ENCODE measurements around the gene PARN. TPM values are rescaled to one million over a fixed set of nuclear protein-coding genes. Genes with fewer than 3 reads are reported as not detected.

Gene PARN
- total RNA-seq, 1 experiment from 2014 or later = 42.5 TPM

DNA sequence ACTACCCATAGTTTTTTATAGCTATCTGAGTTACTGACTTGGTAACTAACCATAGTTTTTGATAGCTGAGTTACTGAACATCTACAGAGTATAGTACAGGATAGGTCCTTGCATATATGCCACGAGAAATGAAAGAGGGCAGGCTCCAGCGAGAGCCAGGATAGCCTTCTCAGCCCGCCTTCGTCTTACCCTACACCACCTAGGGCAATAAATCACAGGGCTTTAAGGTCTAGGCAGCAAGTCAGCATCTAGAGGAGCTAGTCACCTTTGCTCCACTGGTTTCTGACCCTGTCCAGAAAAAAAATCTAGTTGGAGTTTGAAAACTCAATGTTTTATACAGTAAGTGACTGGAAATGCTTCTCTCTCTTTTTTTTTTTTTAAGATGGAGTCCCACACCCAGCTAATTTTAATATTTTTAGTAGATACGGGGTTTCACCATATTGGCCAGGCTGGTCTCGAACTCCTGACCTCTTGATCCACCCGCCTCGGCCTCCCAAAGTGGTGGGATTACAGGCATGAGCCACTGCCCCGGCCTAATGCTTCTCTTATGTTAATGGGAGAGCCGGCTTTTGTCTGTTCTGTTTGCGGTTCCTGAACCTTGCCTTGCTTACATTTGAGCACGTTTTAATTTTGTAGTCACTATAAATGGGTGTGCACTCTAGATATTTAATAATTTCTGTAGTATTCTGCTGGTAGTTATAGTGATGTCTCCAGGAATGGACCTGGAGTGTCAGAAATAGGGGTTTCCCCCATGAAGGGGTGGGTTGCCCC, 5.5 kb upstream of the PARN start:
- TF ChIP-seq ATF3 (IDR thresholded peaks at IDR 0.05) (no peak), RAD21 (IDR thresholded peaks at IDR 0.05; ENCODE audit: low read depth) (no peak), EZH2 (IDR thresholded peaks at IDR 0.05) (no peak), ZNF274 (IDR thresholded peaks at IDR 0.05; ENCODE audit: low read depth, low read length) (no peak), TCF7L2 (IDR thresholded peaks at IDR 0.05; ENCODE audit: borderline replicate concordance, extremely low read depth, insufficient read depth, insufficient read length) (no peak), CTCF (IDR thresholded peaks at IDR 0.05 in 2 of 3, conservative IDR thresholded peaks at IDR 0.05 in 1 of 3; ENCODE audit: borderline replicate concordance in 1 of 3, insufficient read depth in 1 of 3, low read depth in 2 of 3, low read length in 2 of 3) (no peak), FOSL1 (IDR thresholded peaks at IDR 0.05; ENCODE audit: low read depth) (no peak), SRF (IDR thresholded peaks at IDR 0.05; ENCODE audit: low read depth) (no peak), YY1 (IDR thresholded peaks at IDR 0.05; ENCODE audit: extremely low read depth, insufficient replicate concordance, low read depth, low read length) (no peak), POLR2A (IDR thresholded peaks at IDR 0.05; ENCODE audit: borderline replicate concordance, extremely low read depth, insufficient read depth, insufficient read length) (no peak), SIN3A (IDR thresholded peaks at IDR 0.05; ENCODE audit: low read depth) (no peak), REST (IDR thresholded peaks at IDR 0.05; ENCODE audit: low read depth) (no peak), MAX (IDR thresholded peaks at IDR 0.05) (no peak), JUND (IDR thresholded peaks at IDR 0.05) (no peak), CBX3 (IDR thresholded peaks at IDR 0.05; ENCODE audit: low read depth) (no peak), EZH2phosphoT487 (IDR thresholded peaks at IDR 0.05; ENCODE audit: borderline replicate concordance) (no peak), POLR2AphosphoS5 (IDR thresholded peaks at IDR 0.05; ENCODE audit: low read depth, low read length) (no peak), EGR1 (IDR thresholded peaks at IDR 0.05; ENCODE audit: low read depth) (no peak)
- H3K4me1 ChIP-seq (ENCODE audit: control insufficient read depth in 1 of 2, insufficient read depth in 2 of 2, low read length in 2 of 2) = peaks cover 16 to 25% of the 10 kb centered on the region in 2 experiments; a peak in 3 of 4 replicates
- peaks cover 77% of the 10 kb centered on the region for H3K79me2 ChIP-seq (ENCODE audit: insufficient read depth, low read length)
- no peak overlapping the region for H3K4me3 ChIP-seq (replicated peaks in 1 of 2; ENCODE audit: low read depth in 1 of 2, low read length in 2 of 2)
- H3K9ac ChIP-seq (ENCODE audit: low read length) = no peak overlapping the region
- no peak overlapping the region for H3K4me2 ChIP-seq (ENCODE audit: low read length)
- ATAC-seq (no peak), DNase-seq (ENCODE audit: low read depth, low spot score) (no peak)
- BruUV-seq (replicated peaks) = no TSS peak
- H3K9me2 ChIP-seq (ENCODE audit: insufficient read depth) = no peaks in the 10 kb centered on the region
- H3K9me3 ChIP-seq (ENCODE audit: control insufficient read depth in 1 of 2, insufficient read depth in 1 of 2, low read depth in 1 of 2, low read length in 2 of 2) = no peaks in the 10 kb centered on the region
- no peak overlapping the region for H3K27ac ChIP-seq (ENCODE audit: low read depth, low read length)
- ChIA-PET RAD21 (ENCODE audit: low non-redundant PET in 1 of 2, low total read pairs in 2 of 2, uncharacterized antibody in 2 of 2, unreplicated experiment in 2 of 2) (no interaction called here), CTCF (no interaction called here), POLR2A (no interaction called here)
- H2AFZ ChIP-seq (ENCODE audit: low read depth, low read length, poor library complexity, severe bottlenecking) = no peak overlapping the region
- intact Hi-C loops (cut with micrococcal nuclease) = no loop called here
- H3K27me3 ChIP-seq (ENCODE audit: insufficient read depth, low read length) = no peaks in the 10 kb centered on the region
- H4K20me1 ChIP-seq (ENCODE audit: insufficient read depth) = peaks cover 10% of the 10 kb centered on the region; the same call in 1 of the 2 replicates
- H3K36me3 ChIP-seq (ENCODE audit: control insufficient read depth in 1 of 2, insufficient read depth in 2 of 2, low read length in 2 of 2) = peaks cover 3 to 18% of the 10 kb centered on the region in 2 experiments; a peak in 3 of 4 replicates
